CD14-positive monocyte (primary cell): ENCODE data around the gene CDH12. TPM values are rescaled to one million over a fixed set of nuclear protein-coding genes. Genes with fewer than 3 reads are reported as not detected.

Experiments used
- DNase-seq, 3 donors: peaks; one replicate each; pipeline ENCODE4 v3.0.0-alpha.2; 2011 to 2022
- H2AFZ ChIP-seq: 2 replicates; pipeline ENCODE4 v1.6.0; 2012; ENCODE audit warnings: mild to moderate bottlenecking, low read depth, low read length, inconsistent platforms; ENCODE audit not compliant: insufficient read depth, poor library complexity, severe bottlenecking
- H3K27ac ChIP-seq, 2 donors: 1 replicate in 1 of 2; 2 replicates in 1 of 2; pipeline ENCODE4 v1.5.1; 2012 to 2013; ENCODE audit warnings: low read length in 2 of 2, control low read depth in 1 of 2, inconsistent platforms in 1 of 2, low read depth in 1 of 2, mild to moderate bottlenecking in 1 of 2
- H3K27me3 ChIP-seq, 2 donors: one replicate each; pipeline versions ENCODE4 v1.6.0 to v1.6.1; 2011 to 2013; ENCODE audit warnings: low read length in 2 of 2; ENCODE audit not compliant: control insufficient read depth in 2 of 2, insufficient read depth in 2 of 2
- H3K36me3 ChIP-seq, 2 donors: replicated peaks in 1 of 2; 1 replicate in 1 of 2; 2 replicates in 1 of 2; pipeline versions ENCODE4 v1.5.1 to v1.6.1; 2012 to 2013; ENCODE audit warnings: low read length in 2 of 2, control low read depth in 1 of 2, inconsistent platforms in 1 of 2, mild to moderate bottlenecking in 1 of 2; ENCODE audit not compliant: insufficient read depth in 2 of 2, control insufficient read depth in 1 of 2
- H3K4me1 ChIP-seq, 2 donors: 1 replicate in 1 of 2; 2 replicates in 1 of 2; pipeline versions ENCODE4 v1.5.1 to v1.6.1; 2012 to 2013; ENCODE audit warnings: low read length in 2 of 2, control low read depth in 1 of 2, inconsistent platforms in 1 of 2, mild to moderate bottlenecking in 1 of 2, moderate library complexity in 1 of 2; ENCODE audit not compliant: insufficient read depth in 2 of 2, control insufficient read depth in 1 of 2
- H3K4me2 ChIP-seq: replicated peaks from 2 replicates; pipeline ENCODE3; 2012; ENCODE audit warnings: low read length, moderate library complexity, mild to moderate bottlenecking; ENCODE audit not compliant: poor library complexity, severe bottlenecking; ENCODE audit errors: extremely low read depth
- H3K4me3 ChIP-seq, 3 experiments: fragments of 200-600 bp in 1 of 3; sonication (generic) in 1 of 3; replicated peaks in 1 of 3; 1 replicate in 2 of 3; 2 replicates in 1 of 3; pipeline ENCODE4 v1.5.1; 2011 to 2013; ENCODE audit warnings: low read length in 3 of 3, mild to moderate bottlenecking in 3 of 3, control low read depth in 2 of 3, low read depth in 2 of 3, inconsistent platforms in 1 of 3, moderate library complexity in 1 of 3
- H3K79me2 ChIP-seq: 2 replicates; pipeline ENCODE4 v1.6.0; 2012; ENCODE audit warnings: mild to moderate bottlenecking, control low read depth, inconsistent platforms, low read length, moderate library complexity; ENCODE audit not compliant: insufficient read depth
- H3K9ac ChIP-seq: 2 replicates; pipeline ENCODE4 v1.6.0; 2017; ENCODE audit warnings: low read length, mild to moderate bottlenecking; ENCODE audit not compliant: insufficient read depth, poor library complexity, severe bottlenecking
- H3K9me3 ChIP-seq, 2 donors: replicated peaks in 1 of 2; 1 replicate in 1 of 2; 2 replicates in 1 of 2; pipeline versions ENCODE4 v1.5.1 to v1.6.1; 2012 to 2013; ENCODE audit warnings: low read length in 2 of 2, control low read depth in 1 of 2; ENCODE audit not compliant: control insufficient read depth in 1 of 2, insufficient read depth in 1 of 2
- H4K20me1 ChIP-seq: 2 replicates; pipeline ENCODE4 v1.6.0; 2012; ENCODE audit warnings: mild to moderate bottlenecking, low read length, control low read depth, moderate library complexity; ENCODE audit not compliant: insufficient read depth
- H3K27ac Mint-ChIP-seq, 7 donors: one replicate each; pipeline ENCODE4 v1.8.0; 2020; ENCODE audit warnings: mild to moderate bottlenecking in 7 of 7, mixed read lengths in 7 of 7, moderate library complexity in 6 of 7, inconsistent platforms in 2 of 7
- H3K27me3 Mint-ChIP-seq, 3 donors: one replicate each; pipeline ENCODE4 v1.8.0; 2021 to 2022; ENCODE audit warnings: low read depth in 3 of 3, mild to moderate bottlenecking in 3 of 3, mixed read lengths in 3 of 3, moderate library complexity in 3 of 3, inconsistent platforms in 1 of 3
- H3K36me3 Mint-ChIP-seq, 2 donors: one replicate each; pipeline ENCODE4 v1.8.0; 2020; ENCODE audit warnings: mixed read lengths in 2 of 2, inconsistent platforms in 1 of 2, mild to moderate bottlenecking in 1 of 2
- H3K4me1 Mint-ChIP-seq: one replicate; pipeline ENCODE4 v1.8.0; 2020; ENCODE audit warnings: mild to moderate bottlenecking, mixed read lengths
- H3K4me3 Mint-ChIP-seq, 2 donors: one replicate each; pipeline ENCODE4 v1.8.0; 2020; ENCODE audit warnings: mild to moderate bottlenecking in 2 of 2, mixed read lengths in 2 of 2, moderate library complexity in 1 of 2
- H3K9me3 Mint-ChIP-seq, 7 donors: one replicate each; pipeline ENCODE4 v1.8.0; 2020 to 2022; ENCODE audit warnings: mixed read lengths in 7 of 7, mild to moderate bottlenecking in 6 of 7, moderate library complexity in 6 of 7, inconsistent platforms in 2 of 7
- WGBS: methylation state at CpG from one replicate; pipeline ENCODE4 v1.1.5; 2013; ENCODE audit warnings: missing lambda C conversion rate; ENCODE audit not compliant: insufficient coverage; 5-methylcytosine and 5-hydroxymethylcytosine counted together
- intact Hi-C, 2 donors: fragments of 100-400 bp; cut with micrococcal nuclease; formaldehyde crosslinking; loops; one replicate each; pipeline versions ENCODE4 v1.15.0 to v1.15.1; 2023
- polyA plus RNA-seq, 3 donors: library from polyadenylated mRNA; depleted of rRNA in 1 of 3; unstranded in 2 of 3; stranded (reverse) in 1 of 3; fragments of 300-500 nt in 2 of 3; fragments of >200 nt in 1 of 3; fragmentation: Illumina TruSeq in 2 of 3; gene quantifications; 1 replicate in 2 of 3; 2 replicates in 1 of 3; pipeline ENCODE4 v1.2.3, GENCODE V29; 2012 to 2021
- TF ChIP-seq, protein P1 (sequence below): fragments of 200-600 bp; IDR thresholded peaks from one replicate; pipeline ENCODE4 v1.8.0; 2022; ENCODE audit warnings: antibody characterized with exemption, mild to moderate bottlenecking

The CDH12 gene
- polyA plus RNA-seq, 3 donors, result not detected

DNA sequence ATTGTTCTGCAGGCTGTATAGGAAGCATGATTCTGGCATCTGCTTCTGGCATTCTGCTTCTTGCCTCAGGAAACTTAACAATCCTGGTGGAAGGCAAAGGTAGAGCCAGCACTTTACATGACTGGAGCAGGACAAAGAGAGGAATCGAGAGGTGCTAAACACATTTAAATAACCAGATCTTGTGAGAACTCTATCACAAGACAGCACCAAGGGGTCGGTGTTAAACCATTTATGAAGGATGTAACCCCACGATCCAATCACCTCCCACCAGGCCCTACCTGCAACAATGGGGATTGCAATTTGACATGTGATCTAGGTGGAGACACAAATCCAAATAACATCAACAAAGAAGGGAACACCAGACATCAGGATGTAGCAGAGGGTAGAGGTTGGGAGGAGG lies 221.5 kb downstream of the CDH12 start:
- Histone ChIP-seq H3K4me1 (no peaks in the 10 kb centered on the region), H3K9me3 (no peaks in the 10 kb centered on the region), H3K4me3 (no peak overlapping the region), H3K36me3 (no peaks in the 10 kb centered on the region), H4K20me1 (no peaks in the 10 kb centered on the region), H3K27ac (no peak overlapping the region), H3K9ac (no peak overlapping the region), H3K27me3 (no peaks in the 10 kb centered on the region), H2AFZ (no peak overlapping the region), H3K4me2 (no peak overlapping the region), H3K79me2 (no peaks in the 10 kb centered on the region)
- H3K4me1 Mint-ChIP-seq, result no peaks in the 10 kb centered on the region
- DNase-seq, result no peak
- no peaks in the 10 kb centered on the region for H3K27me3 Mint-ChIP-seq
- TF ChIP-seq, protein P1, sequence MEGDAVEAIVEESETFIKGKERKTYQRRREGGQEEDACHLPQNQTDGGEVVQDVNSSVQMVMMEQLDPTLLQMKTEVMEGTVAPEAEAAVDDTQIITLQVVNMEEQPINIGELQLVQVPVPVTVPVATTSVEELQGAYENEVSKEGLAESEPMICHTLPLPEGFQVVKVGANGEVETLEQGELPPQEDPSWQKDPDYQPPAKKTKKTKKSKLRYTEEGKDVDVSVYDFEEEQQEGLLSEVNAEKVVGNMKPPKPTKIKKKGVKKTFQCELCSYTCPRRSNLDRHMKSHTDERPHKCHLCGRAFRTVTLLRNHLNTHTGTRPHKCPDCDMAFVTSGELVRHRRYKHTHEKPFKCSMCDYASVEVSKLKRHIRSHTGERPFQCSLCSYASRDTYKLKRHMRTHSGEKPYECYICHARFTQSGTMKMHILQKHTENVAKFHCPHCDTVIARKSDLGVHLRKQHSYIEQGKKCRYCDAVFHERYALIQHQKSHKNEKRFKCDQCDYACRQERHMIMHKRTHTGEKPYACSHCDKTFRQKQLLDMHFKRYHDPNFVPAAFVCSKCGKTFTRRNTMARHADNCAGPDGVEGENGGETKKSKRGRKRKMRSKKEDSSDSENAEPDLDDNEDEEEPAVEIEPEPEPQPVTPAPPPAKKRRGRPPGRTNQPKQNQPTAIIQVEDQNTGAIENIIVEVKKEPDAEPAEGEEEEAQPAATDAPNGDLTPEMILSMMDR, result no peak
- intact Hi-C loops, result no loop called here
- H3K36me3 Mint-ChIP-seq, result no peaks in the 10 kb centered on the region
- no CpG with 5 or more reads among the region's 3 CpGs for WGBS
- H3K9me3 Mint-ChIP-seq, result no peaks in the 10 kb centered on the region
- no peak overlapping the region for H3K4me3 Mint-ChIP-seq
- no peak overlapping the region for H3K27ac Mint-ChIP-seq

DNA sequence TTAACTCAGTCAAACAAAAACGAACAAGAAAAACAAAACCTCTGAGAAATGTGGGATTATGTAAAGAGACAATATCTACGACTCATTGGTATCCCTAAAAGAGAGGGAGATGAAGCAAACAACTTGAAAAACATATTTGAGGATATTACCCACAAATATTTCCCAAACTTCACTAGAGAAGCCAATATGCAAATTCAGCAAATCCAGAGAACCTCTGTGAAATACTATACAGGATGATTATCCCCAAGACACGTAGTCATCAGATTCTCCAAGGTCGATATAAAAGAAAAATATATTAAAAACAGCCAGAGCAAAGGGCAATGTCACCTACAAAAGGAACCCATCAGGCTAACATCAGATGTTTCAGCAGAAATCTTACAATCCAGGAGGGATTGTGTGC lies 226.1 kb downstream of the CDH12 start:
- no peak for DNase-seq
- H3K4me2 ChIP-seq, result no peak overlapping the region
- no peaks in the 10 kb centered on the region for H3K27me3 Mint-ChIP-seq
- no peaks in the 10 kb centered on the region for H3K36me3 ChIP-seq
- intact Hi-C loops, result no loop called here
- H3K27me3 ChIP-seq, result no peaks in the 10 kb centered on the region
- TF ChIP-seq, protein P1, result no peak
- peaks cover 3 to 14% (median 6%) of the 10 kb centered on the region in 7 donors for H3K9me3 Mint-ChIP-seq
- no peaks in the 10 kb centered on the region for H4K20me1 ChIP-seq
- no peak overlapping the region for H2AFZ ChIP-seq
- WGBS, result 40% methylated on average over 1 of the region's 4 CpGs
- H3K4me3 Mint-ChIP-seq, result no peak overlapping the region
- no peak overlapping the region for H3K27ac Mint-ChIP-seq
- H3K4me1 ChIP-seq, result no peaks in the 10 kb centered on the region
- peaks cover 10 to 12% of the 10 kb centered on the region in 2 donors for H3K9me3 ChIP-seq
- H3K9ac ChIP-seq, result no peak overlapping the region
- no peak overlapping the region for H3K27ac ChIP-seq
- H3K4me1 Mint-ChIP-seq, result no peaks in the 10 kb centered on the region
- no peak overlapping the region for H3K4me3 ChIP-seq
- H3K79me2 ChIP-seq, result no peaks in the 10 kb centered on the region
- no peaks in the 10 kb centered on the region for H3K36me3 Mint-ChIP-seq
